Right lobe of liver (tissue), 4 donors: ENCODE results near the gene FOXC1.

Source experiments
- CTCF ChIP-seq, 4 donors: fragments of 200-600 bp in 3 of 4; fragments of 450-650 bp in 1 of 4; IDR thresholded peaks; one replicate each; pipeline versions ENCODE4 v1.5.1 to v1.8.0; 2016 to 2022; ENCODE audit warnings: antibody characterized with exemption in 4 of 4, mild to moderate bottlenecking in 2 of 4
- POLR2A ChIP-seq: fragments of 450-650 bp; IDR thresholded peaks from one replicate; pipeline ENCODE4 v1.6.1; 2017; ENCODE audit warnings: antibody characterized with exemption, mild to moderate bottlenecking
- donor health status: DM: no; HTN: no; CAD: no.
- donor health status: DM: no; HTN: no; CAD: no.
- donor health status: DM: no; HTN: yes; CAD: no.

GRCh38 chr6:1620504-1621069 is 10.9 kb downstream of the FOXC1 start:
- TF ChIP-seq CTCF (IDR thresholded peaks at IDR 0.05) (no peak), POLR2A (no peak)
